LNCAP (cell line): ENCODE data around the gene PNKP.

Experiments
- TF ChIP-seq, protein P1 (sequence below): fragments of 450-650 bp; IDR thresholded peaks from 2 replicates; pipeline ENCODE4 v1.5.1; 2017; ENCODE audit warnings: mild to moderate bottlenecking

The PNKP gene

GRCh38 chr19:49812997-49813861 lies 54.1 kb downstream of the PNKP start, which contains the start of gene FUZ:
FUZ (minus strand) TSS chr19:49813292; CDS start chr19:49813106, 186 bp downstream.
- TF ChIP-seq, protein P1, sequence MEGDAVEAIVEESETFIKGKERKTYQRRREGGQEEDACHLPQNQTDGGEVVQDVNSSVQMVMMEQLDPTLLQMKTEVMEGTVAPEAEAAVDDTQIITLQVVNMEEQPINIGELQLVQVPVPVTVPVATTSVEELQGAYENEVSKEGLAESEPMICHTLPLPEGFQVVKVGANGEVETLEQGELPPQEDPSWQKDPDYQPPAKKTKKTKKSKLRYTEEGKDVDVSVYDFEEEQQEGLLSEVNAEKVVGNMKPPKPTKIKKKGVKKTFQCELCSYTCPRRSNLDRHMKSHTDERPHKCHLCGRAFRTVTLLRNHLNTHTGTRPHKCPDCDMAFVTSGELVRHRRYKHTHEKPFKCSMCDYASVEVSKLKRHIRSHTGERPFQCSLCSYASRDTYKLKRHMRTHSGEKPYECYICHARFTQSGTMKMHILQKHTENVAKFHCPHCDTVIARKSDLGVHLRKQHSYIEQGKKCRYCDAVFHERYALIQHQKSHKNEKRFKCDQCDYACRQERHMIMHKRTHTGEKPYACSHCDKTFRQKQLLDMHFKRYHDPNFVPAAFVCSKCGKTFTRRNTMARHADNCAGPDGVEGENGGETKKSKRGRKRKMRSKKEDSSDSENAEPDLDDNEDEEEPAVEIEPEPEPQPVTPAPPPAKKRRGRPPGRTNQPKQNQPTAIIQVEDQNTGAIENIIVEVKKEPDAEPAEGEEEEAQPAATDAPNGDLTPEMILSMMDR: no peak

DNA sequence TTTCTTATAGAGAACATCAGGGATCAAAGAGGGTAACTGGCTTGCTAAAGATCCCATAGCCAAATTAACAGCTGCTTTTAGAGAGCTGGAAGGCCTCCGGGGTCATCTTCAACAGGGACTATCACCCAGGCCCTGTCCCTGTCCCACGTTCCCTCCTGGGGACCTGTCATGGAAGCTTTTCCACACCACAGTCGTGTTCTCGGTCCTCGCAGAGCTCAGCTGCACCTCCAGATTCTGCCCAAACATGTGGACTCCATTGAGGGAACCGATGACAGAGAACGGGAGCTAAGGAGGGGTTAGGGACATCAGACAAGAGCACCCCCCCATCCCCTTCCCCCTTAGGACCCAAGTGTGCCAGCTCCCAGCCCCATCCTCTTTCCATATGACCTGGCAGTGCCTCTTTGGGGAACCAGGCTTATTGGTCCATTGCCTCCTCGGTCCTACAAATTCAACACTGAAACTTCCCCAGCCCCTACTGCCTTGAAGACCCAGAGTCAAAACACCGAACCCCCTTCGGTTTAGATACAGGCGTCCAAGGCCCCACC lies 54.9 kb downstream of the PNKP start:
- TF ChIP-seq, protein P1: no peak

GRCh38 chr19:49811328-49811727 lies 56.0 kb downstream of the PNKP start:
- TF ChIP-seq, protein P1: no peak
